Suprapubic skin (tissue), 3 donors: ENCODE data around the gene LRRC4C.

Experiments used
- CTCF ChIP-seq, 2 donors: fragments of 200-600 bp in 1 of 2; fragments of 450-650 bp in 1 of 2; sonication (generic) in 1 of 2; IDR thresholded peaks; one replicate each; pipeline ENCODE4 v1.5.1; 2016 to 2019; ENCODE audit warnings: antibody characterized with exemption in 2 of 2, mild to moderate bottlenecking in 1 of 2, moderate library complexity in 1 of 2
- POLR2AphosphoS5 ChIP-seq, 3 donors: sonication (generic); formaldehyde crosslinking; IDR thresholded peaks; one replicate each; pipeline ENCODE4 v1.6.1; 2017; ENCODE audit warnings: antibody characterized with exemption in 3 of 3

DNA sequence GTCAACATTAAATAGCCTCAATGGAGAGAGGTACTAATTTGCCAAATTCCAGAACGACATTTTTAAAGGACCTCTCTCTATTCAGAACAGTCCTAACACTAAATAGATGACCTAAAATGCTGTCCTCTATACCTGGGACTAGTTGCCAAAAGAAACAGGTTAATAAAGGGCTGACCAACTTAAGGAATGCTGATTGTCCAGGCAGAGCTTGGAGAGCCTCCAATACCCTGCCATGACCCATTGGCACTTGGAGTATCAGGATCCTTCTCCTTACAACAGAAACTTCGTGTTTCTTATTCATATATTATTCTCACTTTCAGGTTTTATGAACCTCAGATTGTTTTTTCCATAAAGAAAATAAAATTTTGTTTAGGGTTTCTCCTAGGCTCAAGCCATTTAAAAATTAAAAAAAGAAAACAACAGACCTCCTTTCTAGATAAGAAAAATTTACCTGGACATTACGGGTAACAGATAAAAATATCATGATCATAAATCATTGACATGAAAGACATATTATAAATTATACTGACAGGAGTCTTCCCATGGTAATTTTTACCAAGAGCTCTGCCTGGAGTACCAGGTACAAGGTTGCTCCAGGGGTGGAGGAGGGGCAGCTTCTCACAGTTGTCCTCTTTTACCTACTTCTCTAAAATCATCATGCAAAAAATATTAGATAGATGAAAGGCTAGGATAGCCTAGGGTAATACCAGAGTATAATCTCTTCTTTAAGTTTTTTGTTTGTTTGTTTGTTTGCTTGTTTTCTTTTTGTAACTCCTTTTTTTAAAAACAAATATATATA lies 2.0 kb downstream of the LRRC4C start:
- TF ChIP-seq CTCF (IDR thresholded peaks at IDR 0.05): no peak
- no peak for TF ChIP-seq POLR2AphosphoS5 (IDR thresholded peaks at IDR 0.05)
